GM12878 (cell line): Measurements from ENCODE around the gene PDE6B.

Experiments
- ATF2 ChIP-seq: IDR thresholded peaks from 2 replicates; pipeline ENCODE4 v1.6.1; 2012; ENCODE audit warnings: low read length, inconsistent platforms
- ATF7 ChIP-seq: fragments of 450-650 bp; IDR thresholded peaks from 2 replicates; pipeline ENCODE4 v1.6.1; 2016; ENCODE audit warnings: low read depth, mild to moderate bottlenecking
- BHLHE40 ChIP-seq, 2 experiments: fragments of 450-650 bp in 1 of 2; IDR thresholded peaks; 2 replicates each; pipeline ENCODE4 v1.6.1; 2011 to 2017; ENCODE audit warnings: low read depth in 2 of 2, borderline replicate concordance in 1 of 2, improper control_type of control experiment in 1 of 2, low read length in 1 of 2, mild to moderate bottlenecking in 1 of 2
- CHD1 ChIP-seq: IDR thresholded peaks from 2 replicates; pipeline ENCODE4 v1.6.1; 2012; ENCODE audit warnings: low read depth, low read length, improper control_type of control experiment
- EZH2 ChIP-seq: IDR thresholded peaks from 2 replicates; pipeline ENCODE4 v1.6.1; 2012; ENCODE audit warnings: low read depth, mild to moderate bottlenecking, control low read depth, inconsistent platforms, low read length, borderline replicate concordance; ENCODE audit not compliant: control insufficient read depth
- HDAC2 ChIP-seq: fragments of 200-600 bp; sonication (generic); IDR thresholded peaks from 2 replicates; pipeline ENCODE4 v1.6.1; 2017
- SIN3A ChIP-seq: IDR thresholded peaks from 2 replicates; pipeline ENCODE4 v1.6.1; 2012; ENCODE audit warnings: low read depth, low read length, improper control_type of control experiment
- TF ChIP-seq, protein P1 (sequence below), 3 experiments: IDR thresholded peaks in 2 of 3; conservative IDR thresholded peaks in 1 of 3; 2 replicates each; pipeline ENCODE4 v1.5.1; 2011; ENCODE audit warnings: low read depth in 3 of 3, low read length in 3 of 3, mild to moderate bottlenecking in 3 of 3, control low read depth in 2 of 3, moderate library complexity in 2 of 3, inconsistent platforms in 1 of 3, mixed read lengths in 1 of 3; ENCODE audit not compliant: control insufficient read depth in 2 of 3, insufficient read depth in 1 of 3; ENCODE audit errors: extremely low read depth in 1 of 3

- TF ChIP-seq, protein P1, sequence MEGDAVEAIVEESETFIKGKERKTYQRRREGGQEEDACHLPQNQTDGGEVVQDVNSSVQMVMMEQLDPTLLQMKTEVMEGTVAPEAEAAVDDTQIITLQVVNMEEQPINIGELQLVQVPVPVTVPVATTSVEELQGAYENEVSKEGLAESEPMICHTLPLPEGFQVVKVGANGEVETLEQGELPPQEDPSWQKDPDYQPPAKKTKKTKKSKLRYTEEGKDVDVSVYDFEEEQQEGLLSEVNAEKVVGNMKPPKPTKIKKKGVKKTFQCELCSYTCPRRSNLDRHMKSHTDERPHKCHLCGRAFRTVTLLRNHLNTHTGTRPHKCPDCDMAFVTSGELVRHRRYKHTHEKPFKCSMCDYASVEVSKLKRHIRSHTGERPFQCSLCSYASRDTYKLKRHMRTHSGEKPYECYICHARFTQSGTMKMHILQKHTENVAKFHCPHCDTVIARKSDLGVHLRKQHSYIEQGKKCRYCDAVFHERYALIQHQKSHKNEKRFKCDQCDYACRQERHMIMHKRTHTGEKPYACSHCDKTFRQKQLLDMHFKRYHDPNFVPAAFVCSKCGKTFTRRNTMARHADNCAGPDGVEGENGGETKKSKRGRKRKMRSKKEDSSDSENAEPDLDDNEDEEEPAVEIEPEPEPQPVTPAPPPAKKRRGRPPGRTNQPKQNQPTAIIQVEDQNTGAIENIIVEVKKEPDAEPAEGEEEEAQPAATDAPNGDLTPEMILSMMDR (IDR thresholded peaks at IDR 0.05 in 2 of 3, conservative IDR thresholded peaks at IDR 0.05 in 1 of 3; ENCODE audit: control insufficient read depth in 2 of 3, extremely low read depth in 1 of 3, insufficient read depth in 1 of 3, low read depth in 3 of 3, low read length in 3 of 3) = no peak
- no peak for TF ChIP-seq CHD1
- TF ChIP-seq SIN3A = no peak
- no peak for TF ChIP-seq BHLHE40 (IDR thresholded peaks at IDR 0.05; ENCODE audit: borderline replicate concordance in 1 of 2, low read depth in 2 of 2, low read length in 1 of 2)
- TF ChIP-seq ATF7 = no peak
- TF ChIP-seq HDAC2 = no peak
- TF ChIP-seq EZH2 = no peak
- TF ChIP-seq ATF2 = no peak
Measured at GRCh38 chr4:667545-667925, 42.2 kb downstream of the PDE6B start.
